ENCODE data around the gene MAP3K15.

GRCh38 chrX:19349264-19349663 lies 166.0 kb downstream of the MAP3K15 start:
- TF ChIP-seq CTCF (IDR thresholded peaks at IDR 0.05) (no peak), POLR2AphosphoS5 (IDR thresholded peaks at IDR 0.05) (no peak)

Measured in upper lobe of left lung (tissue), 4 donors.